GM23338 (cell line): ENCODE results near the gene LEKR1. TPM values are rescaled to one million over a fixed set of nuclear protein-coding genes. Genes with fewer than 3 reads are reported as not detected.

ENCODE experiments used
- ATAC-seq: fragments of 200-7000 bp; cut with Tn5 transposase; 3 replicates; pipeline ENCODE4 v1.9.1; 2020
- DNase-seq: peaks from one replicate; pipeline ENCODE4 v3.0.0-alpha.2; 2015; ENCODE audit warnings: low spot score
- H2AFZ ChIP-seq: fragments of 200-600 bp; sonication (generic); 2 replicates; pipeline ENCODE4 v1.8.0; 2016; ENCODE audit warnings: antibody characterized with exemption, mild to moderate bottlenecking, moderate library complexity
- H3F3A ChIP-seq: fragments of 200-600 bp; sonication (generic); replicated peaks from 2 replicates; pipeline ENCODE4 v1.8.0; 2017; ENCODE audit warnings: antibody characterized with exemption, mixed run types, low read depth
- H3K27ac ChIP-seq: fragments of 200-600 bp; sonication (generic); 2 replicates; pipeline ENCODE4 v1.6.1; 2016; ENCODE audit warnings: low read depth
- H3K27me3 ChIP-seq: fragments of 200-600 bp; sonication (generic); 2 replicates; pipeline ENCODE4 v1.8.0; 2016; ENCODE audit warnings: mild to moderate bottlenecking, mixed run types, moderate library complexity; ENCODE audit not compliant: insufficient read depth
- H3K36me3 ChIP-seq: fragments of 200-600 bp; sonication (generic); 2 replicates; pipeline ENCODE4 v1.8.0; 2016; ENCODE audit warnings: mild to moderate bottlenecking; ENCODE audit not compliant: insufficient read depth
- H3K4me1 ChIP-seq: fragments of 200-600 bp; sonication (generic); 2 replicates; pipeline ENCODE4 v1.8.0; 2016; ENCODE audit warnings: mild to moderate bottlenecking, moderate library complexity; ENCODE audit not compliant: insufficient read depth
- H3K4me2 ChIP-seq: fragments of 200-600 bp; sonication (generic); 2 replicates; pipeline ENCODE4 v1.7.1; 2017; ENCODE audit warnings: mixed run types
- H3K4me3 ChIP-seq: fragments of 200-600 bp; sonication (generic); 2 replicates; pipeline ENCODE4 v1.6.1; 2016; ENCODE audit warnings: mixed run types
- H3K79me2 ChIP-seq: fragments of 200-600 bp; sonication (generic); replicated peaks from 2 replicates; pipeline ENCODE4 v1.8.0; 2017; ENCODE audit warnings: mild to moderate bottlenecking; ENCODE audit not compliant: insufficient read depth
- H3K9me2 ChIP-seq: fragments of 200-600 bp; sonication (generic); 2 replicates; pipeline ENCODE4 v1.8.0; 2017; ENCODE audit not compliant: insufficient read depth
- H4K20me1 ChIP-seq: fragments of 200-600 bp; sonication (generic); replicated peaks from 2 replicates; pipeline ENCODE4 v1.8.0; 2017; ENCODE audit warnings: mild to moderate bottlenecking; ENCODE audit not compliant: insufficient read depth
- H3K27ac Mint-ChIP-seq: 2 replicates; pipeline ENCODE4 v1.8.0; 2020; ENCODE audit warnings: inconsistent platforms, mild to moderate bottlenecking, moderate library complexity, mixed read lengths
- H3K27me3 Mint-ChIP-seq: 3 replicates; pipeline ENCODE4 v1.8.0; 2022; ENCODE audit warnings: low read depth, mild to moderate bottlenecking, moderate library complexity, mixed read lengths, inconsistent platforms; ENCODE audit not compliant: insufficient read depth, poor library complexity
- H3K36me3 Mint-ChIP-seq: 3 replicates; pipeline ENCODE4 v1.8.0; 2021; ENCODE audit warnings: low read depth, mild to moderate bottlenecking, inconsistent platforms, moderate library complexity, mixed read lengths
- H3K4me1 Mint-ChIP-seq: 3 replicates; pipeline ENCODE4 v1.8.0; 2020; ENCODE audit warnings: mild to moderate bottlenecking, inconsistent platforms, mixed read lengths
- H3K4me3 Mint-ChIP-seq: 3 replicates; pipeline ENCODE4 v1.8.0; 2021; ENCODE audit warnings: moderate library complexity, mild to moderate bottlenecking, inconsistent platforms, mixed read lengths
- H3K9me3 Mint-ChIP-seq: 3 replicates; pipeline ENCODE4 v1.8.0; 2020; ENCODE audit warnings: moderate library complexity, mild to moderate bottlenecking, inconsistent platforms, mixed read lengths
- ETS1 ChIP-seq: IDR thresholded peaks from 2 replicates; pipeline ENCODE4 v1.6.1; 2016; ENCODE audit warnings: antibody characterized with exemption
- EZH2 ChIP-seq: fragments of 200-600 bp; sonication (generic); IDR thresholded peaks from one replicate; pipeline ENCODE4 v1.8.0; 2017; ENCODE audit warnings: antibody characterized with exemption, mild to moderate bottlenecking, low read depth; ENCODE audit not compliant: unreplicated experiment
- EZH2phosphoT487 ChIP-seq: fragments of 200-600 bp; sonication (generic); IDR thresholded peaks from one replicate; pipeline ENCODE4 v1.8.1; 2018; ENCODE audit warnings: antibody characterized with exemption; ENCODE audit not compliant: unreplicated experiment
- JUNB ChIP-seq: IDR thresholded peaks from one replicate; pipeline ENCODE4 v1.6.1; 2016; ENCODE audit warnings: antibody characterized with exemption; ENCODE audit not compliant: unreplicated experiment
- NANOG ChIP-seq: IDR thresholded peaks from 2 replicates; pipeline ENCODE4 v1.6.1; 2016; ENCODE audit warnings: antibody characterized with exemption, borderline replicate concordance
- POLR2AphosphoS5 ChIP-seq: IDR thresholded peaks from 2 replicates; pipeline ENCODE4 v1.6.1; 2016; ENCODE audit warnings: antibody characterized with exemption, low read depth
- ZNF331 ChIP-seq: fragments of 250-450 bp; sonication (Bioruptor Pico); IDR thresholded peaks from 2 replicates; pipeline ENCODE4 v1.5.0; 2020; ENCODE audit warnings: low read depth, mild to moderate bottlenecking, moderate library complexity
- polyA plus RNA-seq: library from polyadenylated mRNA; unstranded; fragments of >200 nt; fragmentation: Nextera tagmentation; extraction: Ambion mirVana; gene quantifications from 2 replicates; pipeline ENCODE4 v1.2.1, GENCODE V29; 2016
- total RNA-seq: library from RNA; depleted of rRNA; stranded (reverse); fragments of >200 nt; shearing (Covaris generic); gene quantifications from 2 replicates; pipeline ENCODE4 v1.2.3, GENCODE V29; 2014
- TF ChIP-seq, protein P1 (sequence below): IDR thresholded peaks from one replicate; pipeline ENCODE4 v1.6.1; 2018; ENCODE audit warnings: antibody characterized with exemption; ENCODE audit not compliant: unreplicated experiment
- TF ChIP-seq, protein P2 (sequence below): fragments of 250-450 bp; sonication (Bioruptor Pico); IDR thresholded peaks from 2 replicates; pipeline ENCODE4 v1.5.0; 2020; ENCODE audit warnings: mild to moderate bottlenecking, moderate library complexity

Gene LEKR1
- total and polyA plus RNA-seq, 2 experiments from 2014 or later = not detected

DNA sequence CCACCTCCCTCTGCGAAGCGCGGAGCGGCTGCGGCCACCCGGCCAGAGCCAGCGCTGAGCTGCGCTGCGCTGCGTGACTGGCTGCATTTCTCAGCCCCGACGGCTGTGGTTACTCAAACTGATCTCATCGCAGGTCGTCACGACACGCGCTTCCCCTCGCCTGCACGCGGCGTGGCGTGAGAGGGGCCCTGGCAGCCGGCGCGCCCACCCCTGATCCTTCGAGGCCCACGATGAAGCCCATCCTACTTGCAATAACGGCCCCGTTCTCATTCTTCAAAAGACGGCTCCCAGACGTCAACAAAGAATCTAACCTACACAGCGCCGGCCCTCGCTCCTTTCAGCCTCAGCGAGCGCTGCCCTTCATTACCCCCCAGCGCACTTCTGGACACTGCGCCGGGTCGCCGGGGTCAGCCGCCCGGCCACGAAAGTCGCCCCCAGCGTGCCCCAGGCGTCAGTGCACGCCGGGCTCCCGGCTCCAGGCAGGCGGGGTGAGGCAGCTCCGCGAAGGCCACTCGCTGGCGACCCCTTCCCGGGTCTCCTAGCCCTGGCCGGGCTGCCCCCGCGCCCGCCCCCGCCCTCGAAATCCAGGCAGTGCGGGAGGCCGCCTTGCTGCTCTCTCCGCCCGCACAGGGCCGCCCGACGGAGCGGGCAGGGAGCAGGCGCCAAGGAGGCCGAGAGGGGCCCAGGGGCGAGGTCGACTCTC lies 9.9 kb upstream of the LEKR1 start:
- ATAC-seq = peak; percentile 63
- Histone ChIP-seq H3K27ac (no peak overlapping the region), H4K20me1 (no peaks in the 10 kb centered on the region; the same call in 1 of the 2 replicates), H2AFZ (peak overlapping the region; percentile 72; the same call in 1 of the 2 replicates), H3K4me2 (peak overlapping the region; percentile 78), H3K79me2 (no peaks in the 10 kb centered on the region), H3K36me3 (no peaks in the 10 kb centered on the region; the same call in 1 of the 2 replicates), H3K27me3 (peaks cover 81% of the 10 kb centered on the region), H3K9me2 (no peaks in the 10 kb centered on the region), H3K4me1 (peaks cover 19% of the 10 kb centered on the region), H3F3A (no peaks in the 10 kb centered on the region), H3K4me3 (peak overlapping the region; percentile 51)
- Mint-ChIP-seq H3K4me3 (peak overlapping the region; percentile 83), H3K9me3 (no peaks in the 10 kb centered on the region), H3K36me3 (no peaks in the 10 kb centered on the region), H3K27me3 (peaks cover 36% of the 10 kb centered on the region), H3K27ac (no peak overlapping the region), H3K4me1 (peaks cover 22% of the 10 kb centered on the region)
- TF ChIP-seq POLR2AphosphoS5 (no peak), EZH2 (no peak), ZNF331 (CRISPR knock-in tag) (no peak), EZH2phosphoT487 (no peak), ETS1 (no peak), JUNB (no peak), NANOG (no peak)
- TF ChIP-seq, protein P1, sequence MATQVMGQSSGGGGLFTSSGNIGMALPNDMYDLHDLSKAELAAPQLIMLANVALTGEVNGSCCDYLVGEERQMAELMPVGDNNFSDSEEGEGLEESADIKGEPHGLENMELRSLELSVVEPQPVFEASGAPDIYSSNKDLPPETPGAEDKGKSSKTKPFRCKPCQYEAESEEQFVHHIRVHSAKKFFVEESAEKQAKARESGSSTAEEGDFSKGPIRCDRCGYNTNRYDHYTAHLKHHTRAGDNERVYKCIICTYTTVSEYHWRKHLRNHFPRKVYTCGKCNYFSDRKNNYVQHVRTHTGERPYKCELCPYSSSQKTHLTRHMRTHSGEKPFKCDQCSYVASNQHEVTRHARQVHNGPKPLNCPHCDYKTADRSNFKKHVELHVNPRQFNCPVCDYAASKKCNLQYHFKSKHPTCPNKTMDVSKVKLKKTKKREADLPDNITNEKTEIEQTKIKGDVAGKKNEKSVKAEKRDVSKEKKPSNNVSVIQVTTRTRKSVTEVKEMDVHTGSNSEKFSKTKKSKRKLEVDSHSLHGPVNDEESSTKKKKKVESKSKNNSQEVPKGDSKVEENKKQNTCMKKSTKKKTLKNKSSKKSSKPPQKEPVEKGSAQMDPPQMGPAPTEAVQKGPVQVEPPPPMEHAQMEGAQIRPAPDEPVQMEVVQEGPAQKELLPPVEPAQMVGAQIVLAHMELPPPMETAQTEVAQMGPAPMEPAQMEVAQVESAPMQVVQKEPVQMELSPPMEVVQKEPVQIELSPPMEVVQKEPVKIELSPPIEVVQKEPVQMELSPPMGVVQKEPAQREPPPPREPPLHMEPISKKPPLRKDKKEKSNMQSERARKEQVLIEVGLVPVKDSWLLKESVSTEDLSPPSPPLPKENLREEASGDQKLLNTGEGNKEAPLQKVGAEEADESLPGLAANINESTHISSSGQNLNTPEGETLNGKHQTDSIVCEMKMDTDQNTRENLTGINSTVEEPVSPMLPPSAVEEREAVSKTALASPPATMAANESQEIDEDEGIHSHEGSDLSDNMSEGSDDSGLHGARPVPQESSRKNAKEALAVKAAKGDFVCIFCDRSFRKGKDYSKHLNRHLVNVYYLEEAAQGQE = no peak
- TF ChIP-seq, protein P2, sequence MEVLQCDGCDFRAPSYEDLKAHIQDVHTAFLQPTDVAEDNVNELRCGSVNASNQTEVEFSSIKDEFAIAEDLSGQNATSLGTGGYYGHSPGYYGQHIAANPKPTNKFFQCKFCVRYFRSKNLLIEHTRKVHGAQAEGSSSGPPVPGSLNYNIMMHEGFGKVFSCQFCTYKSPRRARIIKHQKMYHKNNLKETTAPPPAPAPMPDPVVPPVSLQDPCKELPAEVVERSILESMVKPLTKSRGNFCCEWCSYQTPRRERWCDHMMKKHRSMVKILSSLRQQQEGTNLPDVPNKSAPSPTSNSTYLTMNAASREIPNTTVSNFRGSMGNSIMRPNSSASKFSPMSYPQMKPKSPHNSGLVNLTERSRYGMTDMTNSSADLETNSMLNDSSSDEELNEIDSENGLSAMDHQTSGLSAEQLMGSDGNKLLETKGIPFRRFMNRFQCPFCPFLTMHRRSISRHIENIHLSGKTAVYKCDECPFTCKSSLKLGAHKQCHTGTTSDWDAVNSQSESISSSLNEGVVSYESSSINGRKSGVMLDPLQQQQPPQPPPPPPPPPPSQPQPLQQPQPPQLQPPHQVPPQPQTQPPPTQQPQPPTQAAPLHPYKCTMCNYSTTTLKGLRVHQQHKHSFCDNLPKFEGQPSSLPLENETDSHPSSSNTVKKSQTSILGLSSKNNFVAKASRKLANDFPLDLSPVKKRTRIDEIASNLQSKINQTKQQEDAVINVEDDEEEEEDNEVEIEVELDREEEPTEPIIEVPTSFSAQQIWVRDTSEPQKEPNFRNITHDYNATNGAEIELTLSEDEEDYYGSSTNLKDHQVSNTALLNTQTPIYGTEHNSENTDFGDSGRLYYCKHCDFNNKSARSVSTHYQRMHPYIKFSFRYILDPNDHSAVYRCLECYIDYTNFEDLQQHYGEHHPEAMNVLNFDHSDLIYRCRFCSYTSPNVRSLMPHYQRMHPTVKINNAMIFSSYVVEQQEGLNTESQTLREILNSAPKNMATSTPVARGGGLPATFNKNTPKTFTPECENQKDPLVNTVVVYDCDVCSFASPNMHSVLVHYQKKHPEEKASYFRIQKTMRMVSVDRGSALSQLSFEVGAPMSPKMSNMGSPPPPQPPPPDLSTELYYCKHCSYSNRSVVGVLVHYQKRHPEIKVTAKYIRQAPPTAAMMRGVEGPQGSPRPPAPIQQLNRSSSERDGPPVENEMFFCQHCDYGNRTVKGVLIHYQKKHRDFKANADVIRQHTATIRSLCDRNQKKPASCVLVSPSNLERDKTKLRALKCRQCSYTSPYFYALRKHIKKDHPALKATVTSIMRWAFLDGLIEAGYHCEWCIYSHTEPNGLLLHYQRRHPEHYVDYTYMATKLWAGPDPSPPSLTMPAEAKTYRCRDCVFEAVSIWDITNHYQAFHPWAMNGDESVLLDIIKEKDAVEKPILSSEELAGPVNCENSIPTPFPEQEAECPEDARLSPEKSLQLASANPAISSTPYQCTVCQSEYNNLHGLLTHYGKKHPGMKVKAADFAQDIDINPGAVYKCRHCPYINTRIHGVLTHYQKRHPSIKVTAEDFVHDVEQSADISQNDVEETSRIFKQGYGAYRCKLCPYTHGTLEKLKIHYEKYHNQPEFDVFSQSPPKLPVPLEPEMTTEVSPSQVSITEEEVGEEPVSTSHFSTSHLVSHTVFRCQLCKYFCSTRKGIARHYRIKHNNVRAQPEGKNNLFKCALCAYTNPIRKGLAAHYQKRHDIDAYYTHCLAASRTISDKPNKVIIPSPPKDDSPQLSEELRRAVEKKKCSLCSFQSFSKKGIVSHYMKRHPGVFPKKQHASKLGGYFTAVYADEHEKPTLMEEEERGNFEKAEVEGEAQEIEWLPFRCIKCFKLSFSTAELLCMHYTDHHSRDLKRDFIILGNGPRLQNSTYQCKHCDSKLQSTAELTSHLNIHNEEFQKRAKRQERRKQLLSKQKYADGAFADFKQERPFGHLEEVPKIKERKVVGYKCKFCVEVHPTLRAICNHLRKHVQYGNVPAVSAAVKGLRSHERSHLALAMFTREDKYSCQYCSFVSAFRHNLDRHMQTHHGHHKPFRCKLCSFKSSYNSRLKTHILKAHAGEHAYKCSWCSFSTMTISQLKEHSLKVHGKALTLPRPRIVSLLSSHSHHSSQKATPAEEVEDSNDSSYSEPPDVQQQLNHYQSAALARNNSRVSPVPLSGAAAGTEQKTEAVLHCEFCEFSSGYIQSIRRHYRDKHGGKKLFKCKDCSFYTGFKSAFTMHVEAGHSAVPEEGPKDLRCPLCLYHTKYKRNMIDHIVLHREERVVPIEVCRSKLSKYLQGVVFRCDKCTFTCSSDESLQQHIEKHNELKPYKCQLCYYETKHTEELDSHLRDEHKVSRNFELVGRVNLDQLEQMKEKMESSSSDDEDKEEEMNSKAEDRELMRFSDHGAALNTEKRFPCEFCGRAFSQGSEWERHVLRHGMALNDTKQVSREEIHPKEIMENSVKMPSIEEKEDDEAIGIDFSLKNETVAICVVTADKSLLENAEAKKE (CRISPR knock-in tag) = no peak
- DNase-seq = peak; percentile 49
